ENCODE data around the gene PPP1R7.
"Not testable (repeated sequence)": the region's sequence is repeated elsewhere in the genome, so short reads cannot be mapped to it uniquely, and the experiment has no call there.

The PPP1R7 gene

DNA sequence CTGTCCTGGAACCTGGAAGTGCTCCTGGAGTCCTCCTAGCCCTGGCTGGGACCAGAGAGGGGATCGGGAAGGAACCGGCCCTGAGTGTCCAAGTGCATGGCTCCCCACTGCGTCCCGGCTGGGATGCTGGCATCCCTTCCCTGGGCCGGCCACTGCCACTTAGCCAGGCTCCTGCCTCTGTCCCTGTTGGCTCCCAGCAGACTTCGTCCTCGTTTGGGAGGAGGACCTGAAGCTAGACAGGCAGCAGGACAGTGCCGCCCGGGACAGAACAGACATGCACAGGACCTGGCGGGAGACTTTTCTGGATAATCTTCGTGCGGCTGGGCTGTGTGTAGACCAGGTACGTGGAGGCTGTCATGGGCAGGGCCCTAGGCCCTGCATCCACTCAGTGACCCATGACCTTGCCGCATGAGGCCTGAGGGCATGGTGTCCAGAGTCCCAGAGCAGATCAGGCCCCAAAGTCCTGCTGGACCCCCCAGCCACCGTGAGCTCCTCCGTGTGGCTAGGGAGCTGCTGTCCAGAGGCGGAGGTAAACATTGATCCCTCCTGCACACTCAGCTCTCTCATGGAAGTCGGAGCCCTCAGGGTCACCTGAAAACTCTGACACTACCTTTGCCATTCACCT, 45.4 kb downstream of the PPP1R7 start:
- DNase-seq (ENCODE audit: low read depth in 2 of 2): no peak

DNA sequence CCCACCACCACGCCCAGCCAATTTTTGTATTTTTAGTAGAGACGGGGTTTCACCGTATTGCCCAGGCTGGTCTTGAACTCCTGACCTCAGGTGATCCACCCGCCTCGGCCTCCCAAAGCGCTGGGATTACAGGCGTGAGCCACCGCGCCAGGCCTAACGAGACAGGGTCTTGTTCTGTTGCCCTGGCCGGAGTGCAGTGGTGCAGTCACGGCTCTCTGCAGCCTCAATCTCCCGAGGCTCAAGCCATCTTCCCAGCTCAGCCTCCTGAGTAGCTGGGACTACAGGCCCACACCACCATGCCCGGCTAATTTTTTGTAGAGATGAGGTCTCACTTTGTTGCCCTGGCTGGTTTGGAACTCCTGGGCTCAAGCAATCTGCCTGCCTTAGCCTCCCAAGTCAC, 47.0 kb downstream of the PPP1R7 start:
- DNase-seq (ENCODE audit: low read depth in 2 of 2): not testable (repeated sequence)

GRCh38 chr2:241197947-241198346, 47.7 kb downstream of the PPP1R7 start:
- DNase-seq (ENCODE audit: low read depth in 2 of 2): no peak

DNA sequence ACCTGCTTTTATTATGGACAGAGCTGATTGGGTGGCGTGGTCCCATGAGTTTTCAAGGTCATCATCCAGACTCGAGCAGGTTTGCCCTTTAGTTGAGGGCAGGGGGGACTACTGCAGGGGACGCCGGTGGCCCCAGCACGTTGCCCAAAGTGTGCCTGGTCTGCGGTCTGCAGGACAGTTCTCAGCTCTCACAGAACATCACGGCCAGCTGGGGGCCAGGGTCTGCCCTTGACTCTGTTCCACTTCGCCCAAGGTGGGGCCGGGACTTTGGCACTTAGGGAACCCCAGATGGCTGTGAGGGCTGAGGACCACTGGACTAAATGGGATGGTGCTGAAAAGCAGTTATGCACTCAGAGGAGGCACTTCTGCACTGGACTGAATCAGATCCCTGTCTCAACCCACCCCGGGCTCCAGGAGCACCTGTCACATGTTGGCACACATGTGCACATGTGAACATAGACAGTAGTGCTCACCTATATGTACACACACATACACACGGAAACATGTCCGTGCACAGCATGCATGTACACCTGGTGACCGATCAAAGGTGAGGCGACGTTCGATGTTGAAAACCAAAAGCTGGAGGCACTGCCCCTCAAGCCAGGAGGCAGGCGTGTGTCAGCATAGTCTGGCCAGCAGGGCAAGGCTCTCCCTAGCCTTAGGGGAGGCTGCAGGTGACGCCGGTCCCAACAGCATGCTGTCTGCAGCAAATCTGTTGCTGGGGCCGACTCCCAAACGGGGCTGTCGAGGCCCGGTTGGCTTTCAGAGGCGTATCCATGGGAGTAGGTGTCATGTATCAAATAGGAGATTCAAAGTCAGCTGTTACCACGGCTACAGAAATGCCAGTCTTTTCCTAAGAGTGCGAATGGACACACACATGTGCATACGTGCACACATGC, 48.4 kb downstream of the PPP1R7 start:
- DNase-seq (ENCODE audit: low read depth in 2 of 2): no peak

DNA sequence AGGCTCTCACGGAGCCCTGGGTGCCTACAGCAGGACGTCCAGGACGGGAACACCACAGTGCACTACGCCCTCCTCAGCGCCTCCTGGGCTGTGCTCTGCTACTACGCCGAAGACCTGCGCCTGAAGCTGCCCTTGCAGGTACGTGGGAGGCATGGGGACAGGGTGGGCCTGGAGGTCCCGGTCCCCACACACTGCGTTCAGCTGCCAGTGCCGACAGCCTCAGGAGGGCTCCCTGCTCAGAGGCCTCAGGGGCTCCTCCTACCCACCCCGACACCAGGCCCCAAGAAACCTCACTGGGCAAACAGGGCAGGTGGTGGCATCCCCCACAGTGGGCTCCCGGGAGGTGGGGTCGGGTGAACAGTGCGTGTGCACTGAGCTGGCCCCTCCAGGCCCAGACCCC, 49.0 kb downstream of the PPP1R7 start:
- no peak for DNase-seq (ENCODE audit: low read depth in 2 of 2)

DNA sequence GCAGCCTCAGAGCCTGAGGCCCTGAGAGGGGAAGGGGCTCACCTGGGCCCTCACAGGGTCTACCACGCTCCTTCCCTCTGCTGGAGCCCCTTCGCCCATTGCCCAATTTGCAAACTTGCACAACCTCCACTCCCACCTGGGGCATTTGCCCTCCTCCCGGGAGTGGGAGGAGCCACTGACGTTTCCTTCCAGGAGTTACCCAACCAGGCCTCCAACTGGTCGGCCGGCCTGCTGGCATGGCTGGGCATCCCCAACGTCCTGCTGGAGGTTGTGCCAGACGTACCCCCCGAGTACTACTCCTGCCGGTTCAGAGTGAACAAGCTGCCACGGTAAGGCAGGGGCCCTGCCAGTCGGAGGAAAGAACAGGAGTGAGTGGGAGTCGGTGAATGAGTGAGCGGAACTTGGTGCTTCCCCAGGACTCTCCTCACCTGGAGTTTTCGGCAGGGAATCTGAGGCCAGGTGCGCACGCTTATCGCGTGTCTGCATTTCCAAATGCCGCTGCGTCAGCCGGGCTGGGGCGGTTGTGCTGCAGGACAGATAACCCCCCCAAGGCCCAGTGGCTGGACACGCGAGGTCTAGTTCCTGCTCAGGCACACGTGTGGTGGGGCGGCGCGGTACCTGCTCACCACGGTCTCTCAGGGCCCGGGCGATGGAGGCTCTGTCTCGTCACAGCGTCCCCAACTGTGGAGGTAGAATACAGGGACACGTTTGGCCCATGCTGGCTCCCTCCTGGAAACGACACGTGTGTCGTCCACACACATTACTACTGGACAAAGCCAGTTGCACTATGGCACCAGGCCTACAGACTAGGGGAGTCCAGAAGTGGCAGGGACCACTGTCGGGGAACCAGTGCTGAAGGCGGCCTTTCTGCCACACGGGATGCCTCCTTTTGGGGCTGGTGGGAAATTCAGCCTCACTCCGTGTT, 49.9 kb downstream of the PPP1R7 start:
- no peak for DNase-seq (ENCODE audit: low read depth in 2 of 2)

DNA sequence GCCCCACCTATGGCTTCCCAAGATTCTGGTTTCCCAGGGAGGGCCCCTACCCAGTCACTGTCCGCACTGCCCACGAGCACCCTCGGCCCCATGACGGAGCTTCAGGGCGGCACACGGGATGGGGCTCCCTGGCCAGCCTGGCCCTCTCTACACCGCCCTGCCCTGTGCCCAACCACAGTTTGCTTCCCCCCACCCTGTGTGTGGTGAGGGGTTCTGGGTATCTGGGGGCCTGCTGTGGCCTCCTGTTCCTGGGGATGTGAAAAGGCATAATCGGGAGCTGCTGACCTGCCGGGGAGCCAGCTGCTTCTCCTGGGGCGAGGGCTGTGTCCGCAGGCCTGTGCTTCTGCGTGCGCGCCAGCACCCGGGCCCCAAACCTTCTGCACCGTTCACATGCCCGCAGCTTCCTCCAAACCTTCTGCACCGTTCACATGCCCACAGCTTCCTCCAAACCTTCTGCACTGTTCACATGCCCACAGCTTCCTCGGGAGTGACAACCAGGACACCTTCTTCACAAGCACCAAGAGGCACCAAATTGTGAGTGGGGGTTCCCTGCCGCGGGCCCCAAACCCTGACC, 50.6 kb downstream of the PPP1R7 start:
- no peak for DNase-seq (ENCODE audit: low read depth in 2 of 2)

DNA sequence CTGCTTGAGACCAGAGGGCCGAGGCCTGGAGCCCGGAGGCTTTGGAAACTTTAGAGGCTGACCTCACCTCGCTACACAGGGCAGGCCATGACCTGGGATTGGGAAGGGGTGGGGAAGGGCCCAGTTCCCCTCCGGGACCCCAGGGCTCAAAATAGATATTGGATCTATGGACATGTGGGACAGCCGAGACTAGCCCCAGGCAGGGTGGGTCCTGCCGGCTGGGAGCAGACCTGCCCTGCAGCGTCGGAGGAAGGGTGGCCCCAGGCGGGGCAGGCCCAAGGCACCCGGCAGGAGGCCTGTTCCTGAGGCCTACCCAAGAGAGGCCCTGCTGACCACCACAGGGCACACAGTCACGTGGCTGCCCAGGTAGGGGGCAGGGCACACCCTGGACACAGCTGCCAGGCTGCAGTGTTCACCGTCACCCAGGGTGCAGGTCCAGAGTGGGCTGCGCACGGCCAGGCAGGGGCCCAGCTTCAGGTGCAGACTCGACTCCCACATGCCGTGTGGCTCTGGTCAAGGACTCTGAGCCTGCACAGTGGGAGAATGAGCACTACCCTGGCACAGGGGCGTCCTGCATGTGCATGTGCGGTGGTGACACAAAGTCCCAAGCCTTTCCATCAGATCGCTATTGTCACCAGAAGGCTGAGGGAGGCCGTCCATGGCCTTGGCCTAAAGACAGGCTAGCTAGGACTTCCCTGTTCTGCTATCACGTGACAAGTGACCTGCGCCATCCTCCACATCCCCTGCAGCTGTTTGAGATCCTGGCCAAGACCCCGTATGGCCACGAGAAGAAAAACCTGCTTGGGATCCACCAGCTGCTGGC, 51.4 kb downstream of the PPP1R7 start:
- DNase-seq (ENCODE audit: low read depth in 2 of 2): no peak

GRCh38 chr2:241202268-241202585, 52.0 kb downstream of the PPP1R7 start:
- DNase-seq (ENCODE audit: low read depth in 2 of 2): no peak

- DNase-seq (ENCODE audit: low read depth in 2 of 2): no peak
Measured at GRCh38 chr2:241202681-241203080, 52.4 kb downstream of the PPP1R7 start.

GRCh38 chr2:241203218-241204009, 53.1 kb downstream of the PPP1R7 start:
- DNase-seq (ENCODE audit: low read depth in 2 of 2): no peak

- DNase-seq (ENCODE audit: low read depth in 2 of 2): no peak
Measured at GRCh38 chr2:241204010-241204384, 53.7 kb downstream of the PPP1R7 start.

GRCh38 chr2:241204490-241204889, 54.2 kb downstream of the PPP1R7 start:
- DNase-seq (ENCODE audit: low read depth in 2 of 2): no peak

- DNase-seq (ENCODE audit: low read depth in 2 of 2): no peak
Measured at GRCh38 chr2:241205086-241205485, 54.8 kb downstream of the PPP1R7 start.

DNA sequence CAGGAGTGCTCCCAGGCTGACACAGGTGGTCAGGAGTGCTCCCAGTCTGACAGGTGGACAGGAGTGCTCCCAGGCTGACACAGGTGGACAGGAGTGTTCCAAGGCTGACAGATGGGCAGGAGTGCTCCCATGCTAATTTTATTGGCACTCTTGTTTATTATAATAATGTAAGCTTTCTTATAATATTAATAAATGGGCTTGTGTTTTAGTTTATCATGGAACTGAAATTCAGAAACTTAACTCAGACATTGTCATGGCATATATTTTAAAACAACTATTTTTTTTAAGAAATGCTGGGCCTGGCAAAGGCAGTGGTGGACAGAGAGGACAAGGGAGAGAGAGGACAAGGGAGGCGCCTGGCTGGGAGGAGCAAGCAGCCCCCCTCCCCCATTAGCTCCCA, 56.9 kb downstream of the PPP1R7 start:
- no peak for DNase-seq (ENCODE audit: low read depth in 2 of 2)

DNA sequence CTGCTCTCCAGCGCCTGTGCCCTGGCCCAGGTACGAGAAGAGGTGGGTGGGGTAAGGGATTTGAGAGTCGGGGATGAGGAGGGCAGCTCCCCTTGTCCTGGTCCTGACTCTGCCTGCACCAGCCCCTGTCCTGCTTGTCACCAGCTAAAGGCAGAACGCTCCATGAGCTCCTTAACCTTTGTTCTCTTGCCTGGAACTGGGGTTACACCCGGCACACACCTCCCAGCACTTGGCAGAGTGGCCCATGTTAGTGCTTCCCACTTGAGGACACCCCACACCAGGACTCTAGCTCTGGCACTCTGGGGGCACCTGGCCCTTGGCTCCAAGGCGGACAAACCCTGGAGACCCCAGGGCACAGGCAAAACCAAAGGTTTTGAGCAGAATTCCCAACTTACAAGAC, 57.4 kb downstream of the PPP1R7 start:
- DNase-seq (ENCODE audit: low read depth in 2 of 2): no peak

DNA sequence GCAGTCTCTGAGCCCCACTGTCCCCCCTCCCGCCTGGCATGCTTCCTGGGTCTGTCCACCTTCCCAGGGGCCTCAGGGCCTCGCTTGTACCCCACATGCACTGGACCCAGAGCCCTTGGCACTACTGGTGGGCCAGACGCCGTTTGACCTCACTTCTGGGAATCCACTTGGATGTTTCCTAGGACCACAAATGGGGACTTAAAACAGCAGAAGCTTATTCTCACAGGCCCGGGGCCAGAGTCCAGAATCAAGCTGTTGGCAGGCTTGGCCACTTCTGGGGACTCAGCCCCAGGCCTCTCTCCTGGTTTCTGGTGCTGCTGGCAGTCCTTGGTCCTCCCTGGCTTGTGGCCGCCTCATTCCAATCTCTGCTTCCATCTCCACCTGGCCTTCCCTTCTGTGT, 57.8 kb downstream of the PPP1R7 start:
- no peak for DNase-seq (ENCODE audit: low read depth in 2 of 2)

GRCh38 chr2:241209271-241209670, 59.0 kb downstream of the PPP1R7 start:
- no peak for DNase-seq (ENCODE audit: low read depth in 2 of 2)

GRCh38 chr2:241211276-241211675, 61.0 kb downstream of the PPP1R7 start:
- no peak for DNase-seq (ENCODE audit: low read depth in 2 of 2)

GRCh38 chr2:241213041-241213440, 62.8 kb downstream of the PPP1R7 start:
- no peak for DNase-seq (ENCODE audit: low read depth in 2 of 2)
